Stimulated activated CD8-positive, alpha-beta memory T cell treated with anti-CD3 and anti-CD28 coated beads, Interleukin-4, amount 100 ng/mL, for 24 hours (primary cell): ENCODE data around the gene ANGPTL7.
"Not testable (repeated sequence)": the region's sequence is repeated elsewhere in the genome, so short reads cannot be mapped to it uniquely, and the experiment has no call there.

Experiments used
- DNase-seq: peaks from one replicate; pipeline ENCODE4 v3.0.0-alpha.2; 2020; ENCODE audit warnings: low read depth

Gene ANGPTL7, protein sequence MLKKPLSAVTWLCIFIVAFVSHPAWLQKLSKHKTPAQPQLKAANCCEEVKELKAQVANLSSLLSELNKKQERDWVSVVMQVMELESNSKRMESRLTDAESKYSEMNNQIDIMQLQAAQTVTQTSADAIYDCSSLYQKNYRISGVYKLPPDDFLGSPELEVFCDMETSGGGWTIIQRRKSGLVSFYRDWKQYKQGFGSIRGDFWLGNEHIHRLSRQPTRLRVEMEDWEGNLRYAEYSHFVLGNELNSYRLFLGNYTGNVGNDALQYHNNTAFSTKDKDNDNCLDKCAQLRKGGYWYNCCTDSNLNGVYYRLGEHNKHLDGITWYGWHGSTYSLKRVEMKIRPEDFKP

DNA sequence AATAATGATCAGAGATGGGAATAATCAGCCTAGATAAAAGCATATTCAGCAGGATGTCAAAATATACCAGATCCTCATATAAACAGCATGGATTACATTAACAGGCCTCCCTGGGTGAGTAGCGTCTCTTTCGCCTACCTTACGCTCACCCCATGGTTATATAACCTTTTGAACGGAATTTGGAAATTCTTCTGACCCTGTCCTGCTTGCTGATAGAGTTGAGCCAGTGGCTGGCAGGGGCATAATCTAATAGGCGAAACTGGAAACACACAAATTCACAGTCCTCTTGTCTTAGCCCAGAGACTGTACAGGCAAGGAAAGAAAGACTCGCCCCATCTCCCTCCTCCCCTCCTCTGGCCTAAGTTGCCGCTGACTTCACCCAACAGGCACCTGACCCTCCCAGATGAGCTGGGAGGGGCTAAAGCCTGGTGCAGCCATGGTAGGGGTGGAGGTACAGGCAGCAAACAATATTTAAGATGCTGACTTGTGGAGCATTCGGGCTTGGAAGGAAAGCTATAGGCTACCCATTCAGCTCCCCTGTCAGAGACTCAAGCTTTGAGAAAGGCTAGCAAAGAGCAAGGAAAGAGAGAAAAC lies at the start of gene ANGPTL7:
TSS of gene ANGPTL7 (plus strand) at position 498 of the 594 bp plus-strand sequence. CDS start 225 bp downstream, outside the sequence.
- DNase-seq: no peak

DNA sequence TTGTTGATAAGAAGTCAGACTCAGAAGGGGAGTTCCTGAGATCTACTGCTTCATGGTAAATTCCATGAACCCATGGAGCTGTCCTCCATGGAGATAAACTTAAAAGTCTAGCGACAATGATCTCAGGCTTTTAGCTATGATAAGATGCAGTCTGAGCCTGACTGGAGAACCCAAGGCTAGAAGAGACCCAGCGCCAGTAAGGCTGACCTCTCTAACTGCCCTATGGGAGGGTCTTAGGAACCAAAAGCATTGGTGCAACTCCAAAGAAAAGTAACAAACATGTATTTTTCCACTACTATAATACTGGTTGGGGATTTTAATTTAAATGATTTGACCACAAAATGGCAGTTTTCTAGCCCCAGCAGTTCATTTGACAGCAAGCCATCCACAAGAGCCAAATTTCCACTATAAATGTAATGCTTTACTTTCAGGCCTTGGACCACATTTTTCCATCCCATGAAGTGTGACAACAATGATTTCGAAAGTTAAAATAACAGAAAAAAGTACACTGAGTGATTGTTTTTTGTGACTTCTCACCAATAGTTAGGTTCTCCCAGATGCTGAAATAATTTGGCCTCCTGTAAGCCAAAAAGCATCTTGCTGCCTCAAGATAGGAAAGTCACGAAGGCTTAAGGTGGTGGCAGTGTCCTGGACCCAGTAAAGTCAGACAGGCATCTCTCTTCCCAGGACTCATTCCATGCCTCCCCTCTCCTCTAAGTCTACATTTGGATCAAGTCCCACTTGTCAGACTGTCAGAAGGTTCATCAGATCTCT lies 46.4 kb upstream of the ANGPTL7 start:
- no peak for DNase-seq

GRCh38 chr1:11143401-11143800 lies 45.8 kb upstream of the ANGPTL7 start:
- DNase-seq: no peak

DNA sequence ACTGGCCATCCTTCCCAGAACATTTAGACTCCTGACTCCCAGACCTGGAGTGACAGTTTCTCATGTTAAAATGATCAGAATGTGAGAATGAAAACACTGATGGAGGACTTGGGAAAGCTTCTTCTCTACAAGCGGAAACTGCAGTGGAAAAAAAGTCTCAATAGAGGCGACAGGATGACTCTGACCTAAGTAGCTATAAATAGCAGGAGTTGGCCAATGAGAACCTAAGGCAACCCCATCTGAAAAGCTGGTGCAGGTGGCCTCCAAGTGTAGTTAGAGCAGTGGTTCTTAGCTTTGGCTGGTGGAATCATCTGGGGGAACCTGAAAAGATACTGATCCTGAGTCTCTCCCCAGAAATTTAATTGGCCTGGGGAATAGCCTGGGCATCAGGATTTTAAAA lies 45.2 kb upstream of the ANGPTL7 start:
- no peak for DNase-seq

- no peak for DNase-seq
Measured at GRCh38 chr1:11144570-11145256, 44.4 kb upstream of the ANGPTL7 start.

GRCh38 chr1:11145741-11146140 lies 43.4 kb upstream of the ANGPTL7 start:
- no peak for DNase-seq

- no peak for DNase-seq
Measured at GRCh38 chr1:11147197-11147770, 41.9 kb upstream of the ANGPTL7 start.

GRCh38 chr1:11150326-11150725 lies 38.8 kb upstream of the ANGPTL7 start:
- DNase-seq: no peak

- no peak for DNase-seq
Measured at GRCh38 chr1:11151114-11151513, 38.0 kb upstream of the ANGPTL7 start.

GRCh38 chr1:11151826-11152612 lies 37.1 kb upstream of the ANGPTL7 start:
- no peak for DNase-seq

- DNase-seq: no peak
Measured at GRCh38 chr1:11152755-11153154, 36.4 kb upstream of the ANGPTL7 start.

GRCh38 chr1:11153184-11153583 lies 36.0 kb upstream of the ANGPTL7 start:
- no peak for DNase-seq

DNA sequence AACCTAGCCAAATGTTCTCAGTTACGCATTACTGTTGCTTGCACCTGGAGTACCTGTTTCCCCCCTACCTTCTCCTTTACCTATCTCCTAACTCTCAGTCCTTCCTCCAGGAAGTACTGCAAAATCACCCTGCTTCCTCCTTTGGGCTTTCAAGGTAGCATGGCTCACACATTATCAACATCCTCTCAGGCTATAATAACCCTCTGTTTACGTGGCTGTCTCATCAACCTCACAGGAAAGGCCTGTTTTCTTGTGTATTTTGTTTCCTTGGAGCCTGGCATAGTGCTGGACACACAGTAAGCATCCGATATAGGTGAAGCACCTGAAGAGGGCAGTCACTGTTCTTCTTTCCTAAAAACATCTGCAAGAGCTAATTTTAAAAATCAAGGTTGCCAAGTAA lies 32.7 kb upstream of the ANGPTL7 start:
- no peak for DNase-seq

DNA sequence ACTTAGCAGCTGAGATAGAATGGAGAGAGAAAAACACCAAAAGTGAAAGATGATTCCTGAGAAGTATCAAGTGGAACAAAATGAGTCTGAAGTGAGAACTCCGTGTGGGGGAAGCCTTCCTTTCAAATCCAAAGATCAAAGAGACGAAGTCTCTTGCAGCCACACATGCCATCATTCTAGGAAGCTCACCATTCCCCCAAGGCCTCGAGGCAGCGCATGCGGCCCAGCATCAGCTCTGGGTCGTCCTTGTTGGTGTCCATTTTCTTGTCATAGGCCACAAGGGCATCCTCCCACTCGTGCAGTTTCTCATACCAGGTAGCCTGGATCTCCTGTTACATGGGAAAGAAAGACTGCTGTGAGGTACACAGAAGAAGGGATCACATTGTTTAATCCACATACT lies 32.2 kb upstream of the ANGPTL7 start:
- DNase-seq: no peak

DNA sequence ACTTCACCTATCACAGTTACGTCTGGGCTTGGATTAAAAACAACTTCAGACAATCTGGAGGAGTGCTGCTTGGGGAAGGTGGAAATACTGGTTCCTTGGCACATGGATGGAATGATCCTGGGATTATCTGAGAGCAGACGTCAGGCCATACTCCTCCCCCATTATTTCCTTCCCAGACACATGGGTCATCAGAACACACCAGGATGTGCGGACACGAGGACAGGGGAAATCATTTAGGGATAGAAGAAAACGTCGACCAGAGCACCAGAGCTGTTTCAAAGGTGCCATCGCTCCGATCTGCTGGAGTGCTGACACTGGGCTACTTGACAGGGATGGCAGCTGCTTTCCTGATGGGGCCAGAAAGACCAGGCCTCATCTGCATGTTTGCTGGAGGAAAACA lies 31.8 kb upstream of the ANGPTL7 start:
- DNase-seq: no peak

DNA sequence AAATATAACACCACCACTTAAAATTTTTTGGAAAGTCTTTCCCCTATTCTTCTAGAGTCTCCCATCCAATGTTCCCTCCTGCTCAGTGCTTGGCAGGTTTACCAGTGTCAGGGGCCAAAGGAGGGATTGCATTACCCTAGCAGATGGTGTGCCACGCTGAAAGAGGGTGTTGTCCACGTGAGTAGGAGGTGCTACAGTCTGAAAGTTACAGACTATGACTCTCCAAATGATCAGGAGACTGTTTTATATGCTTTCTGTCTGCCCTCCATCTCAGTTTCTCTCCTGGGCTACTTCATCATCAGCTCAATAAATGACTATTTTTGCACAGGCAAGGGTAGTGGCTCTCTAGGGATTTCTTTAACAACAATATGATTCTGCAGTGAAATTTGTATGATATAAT lies 31.3 kb upstream of the ANGPTL7 start:
- DNase-seq: no peak

GRCh38 chr1:11158291-11158690 lies 30.9 kb upstream of the ANGPTL7 start:
- no peak for DNase-seq

DNA sequence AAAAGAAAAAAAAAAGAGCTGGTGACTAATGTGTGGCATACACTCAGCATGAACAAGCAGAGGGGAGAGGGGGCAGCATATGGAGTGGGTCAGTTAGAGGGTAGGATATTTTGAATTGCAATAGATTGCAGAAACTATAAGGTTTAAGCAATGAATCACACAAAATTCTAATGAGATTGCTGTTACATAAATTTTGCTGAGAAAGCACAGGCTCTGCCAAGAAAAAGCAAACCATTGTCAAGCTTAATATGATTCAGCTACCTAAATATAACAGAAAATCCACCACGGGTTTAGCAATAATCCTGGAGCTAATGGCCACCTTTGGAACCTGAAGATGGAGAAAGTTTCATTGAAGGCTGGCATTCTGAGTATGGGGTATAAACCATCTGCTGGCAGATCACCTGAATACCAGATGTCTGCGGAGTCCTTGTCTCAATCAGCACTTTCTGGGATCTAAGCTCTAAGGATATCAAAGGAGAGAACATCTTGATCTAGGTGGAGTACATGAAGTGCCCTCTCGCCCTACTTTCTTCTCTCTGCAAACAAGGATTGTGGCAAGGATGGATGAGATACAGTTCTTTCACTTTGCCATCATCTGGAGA lies 30.3 kb upstream of the ANGPTL7 start:
- no peak for DNase-seq

DNA sequence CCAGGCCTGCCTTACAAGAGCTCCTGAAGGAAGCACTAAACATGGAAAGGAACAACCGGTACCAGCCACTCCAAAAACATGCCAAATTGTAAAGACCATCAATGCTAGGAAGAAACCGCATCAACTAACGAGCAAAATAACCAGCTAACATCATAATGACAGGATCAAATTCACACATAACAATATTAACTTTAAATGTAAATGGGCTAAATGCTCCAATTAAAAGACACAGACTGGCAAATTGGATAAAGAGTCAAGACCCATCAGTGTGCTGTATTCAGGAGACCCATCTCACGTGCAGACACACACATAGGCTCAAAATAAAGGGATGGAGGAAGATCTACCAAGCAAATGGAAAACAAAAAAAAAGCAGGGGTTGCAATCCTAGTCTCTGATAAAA lies 26.4 kb upstream of the ANGPTL7 start:
- not testable (repeated sequence) for DNase-seq

- DNase-seq: not testable (repeated sequence)
Measured at GRCh38 chr1:11166744-11167143, 22.4 kb upstream of the ANGPTL7 start.

- no peak for DNase-seq
Measured at GRCh38 chr1:11168731-11169130, 20.4 kb upstream of the ANGPTL7 start.
